Fibroblast of mammary gland (primary cell): Measurements from ENCODE around the gene RUNX1.

Experiments used
- DNase-seq: peaks from one replicate; pipeline ENCODE4 v3.0.0-alpha.2; 2010; ENCODE audit warnings: low read depth
- H3K4me3 ChIP-seq: 2 replicates; pipeline ENCODE4 v1.5.1; 2011; ENCODE audit warnings: low read depth, mild to moderate bottlenecking, low read length, moderate library complexity; ENCODE audit not compliant: control insufficient read depth
- CTCF ChIP-seq: conservative IDR thresholded peaks from 2 replicates; pipeline ENCODE4 v1.5.1; 2011; ENCODE audit warnings: low read depth, low read length, inconsistent platforms; ENCODE audit not compliant: control insufficient read depth, insufficient read depth

RUNX1 gene

GRCh38 chr21:34899302-34899701 is 149.8 kb downstream of the RUNX1 start:
- H3K4me3 ChIP-seq: no peak overlapping the region
- DNase-seq: no peak
- no peak for TF ChIP-seq CTCF

- no peak for DNase-seq
- no peak for TF ChIP-seq CTCF
- H3K4me3 ChIP-seq: no peak overlapping the region
Measured at GRCh38 chr21:34897828-34898227, 151.3 kb downstream of the RUNX1 start.

- no peak for DNase-seq
- no peak for TF ChIP-seq CTCF
- H3K4me3 ChIP-seq: no peak overlapping the region
Measured at GRCh38 chr21:34894401-34894800, 154.7 kb downstream of the RUNX1 start.

- no peak overlapping the region for H3K4me3 ChIP-seq
- no peak for DNase-seq
Measured at GRCh38 chr21:34892209-34892608, 156.9 kb downstream of the RUNX1 start.

GRCh38 chr21:34891613-34891943 is 157.5 kb downstream of the RUNX1 start:
- no peak for TF ChIP-seq CTCF
- no peak overlapping the region for H3K4me3 ChIP-seq
- DNase-seq: no peak

More at GRCh38 chr21:34892209-34892608, 156.9 kb downstream of the RUNX1 start:
- no peak for TF ChIP-seq CTCF

GRCh38 chr21:34890724-34891612 is 158.1 kb downstream of the RUNX1 start:
- H3K4me3 ChIP-seq: peak overlapping the region; percentile 35
- no peak for TF ChIP-seq CTCF
- no peak for DNase-seq

- no peak for DNase-seq
- peak overlapping the region; percentile 27 for H3K4me3 ChIP-seq
- no peak for TF ChIP-seq CTCF
Measured at GRCh38 chr21:34890470-34890723, 158.7 kb downstream of the RUNX1 start.
